GM23248 (cell line): ENCODE data around the gene ZNF639.

Source experiments
- EZH2 ChIP-seq: fragments of 200-600 bp; sonication (generic); IDR thresholded peaks from 2 replicates; pipeline ENCODE4 v1.6.1; 2018; ENCODE audit warnings: antibody characterized with exemption, mild to moderate bottlenecking; ENCODE audit not compliant: insufficient read depth, poor library complexity, severe bottlenecking
- EZH2phosphoT487 ChIP-seq: fragments of 200-600 bp; sonication (generic); IDR thresholded peaks from 2 replicates; pipeline ENCODE4 v1.6.1; 2018; ENCODE audit warnings: antibody characterized with exemption, moderate library complexity, mild to moderate bottlenecking, low read depth; ENCODE audit not compliant: insufficient read depth

DNA sequence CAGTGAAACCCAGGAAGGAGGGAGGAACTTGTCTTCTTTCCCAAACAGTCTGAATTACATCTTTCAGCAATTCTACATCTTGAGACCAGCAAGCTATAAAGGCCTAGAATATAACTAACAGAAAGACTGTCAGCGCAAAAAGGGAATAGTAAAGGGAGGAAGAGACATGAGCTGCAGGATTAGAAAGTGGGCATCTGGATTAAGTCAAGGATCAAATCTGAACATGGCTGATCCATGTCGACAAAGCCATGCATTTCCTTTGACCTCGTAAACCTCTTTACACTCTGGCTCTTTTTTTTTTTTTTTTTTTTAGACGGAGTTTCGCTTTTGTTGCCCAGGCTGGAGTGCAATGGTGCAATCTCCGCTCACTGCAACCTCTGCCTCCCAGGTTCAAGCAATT lies 36.5 kb upstream of the ZNF639 start:
- TF ChIP-seq EZH2 (no peak), EZH2phosphoT487 (no peak)
